Stimulated activated naive CD8-positive, alpha-beta T cell treated with anti-CD3 and anti-CD28 coated beads, Interleukin-15, amount 100 ng/mL, for 72 hours (primary cell): ENCODE measurements around the gene CELSR1.
A peak's percentile ranks its signal among the peaks of the same experiment; 100 is the strongest.

Source experiments
- ATAC-seq: fragments of 150-1000 bp; cut with Tn5 transposase; 2 replicates; pipeline ENCODE4 v1.10.0; 2021; ENCODE audit warnings: mild to moderate bottlenecking, moderate library complexity
- DNase-seq, 2 donors: peaks; one replicate each; pipeline ENCODE4 v3.0.0; 2021 to 2022
- H3K27ac Mint-ChIP-seq, 2 donors: one replicate each; pipeline ENCODE4 v1.8.0; 2022; ENCODE audit warnings: mild to moderate bottlenecking in 2 of 2, mixed read lengths in 2 of 2, moderate library complexity in 2 of 2
- H3K27me3 Mint-ChIP-seq: one replicate; pipeline ENCODE4 v1.8.0; 2022; ENCODE audit warnings: mixed read lengths
- H3K4me1 Mint-ChIP-seq: one replicate; pipeline ENCODE4 v1.8.0; 2022; ENCODE audit warnings: mild to moderate bottlenecking, mixed read lengths
- H3K4me3 Mint-ChIP-seq, 2 donors: one replicate each; pipeline ENCODE4 v1.8.0; 2022; ENCODE audit warnings: mild to moderate bottlenecking in 2 of 2, mixed read lengths in 2 of 2, moderate library complexity in 1 of 2
- H3K9me3 Mint-ChIP-seq, 2 donors: one replicate each; pipeline ENCODE4 v1.8.0; 2022; ENCODE audit warnings: mixed read lengths in 2 of 2

Gene CELSR1

GRCh38 chr22:46567471-46567870 is 30.1 kb upstream of the CELSR1 start:
- no peak for DNase-seq
- Mint-ChIP-seq H3K9me3 (peaks cover 23 to 28% of the 10 kb centered on the region in 2 donors), H3K4me1 (peaks cover 23% of the 10 kb centered on the region), H3K27ac (no peak overlapping the region), H3K4me3 (no peak overlapping the region), H3K27me3 (no peaks in the 10 kb centered on the region)
- ATAC-seq, result no peak

GRCh38 chr22:46564084-46564714 is 26.8 kb upstream of the CELSR1 start:
- no peaks in the 10 kb centered on the region for H3K27me3 Mint-ChIP-seq
- no peak for DNase-seq
- peaks cover 11% of the 10 kb centered on the region in 2 donors for H3K9me3 Mint-ChIP-seq
- peak overlapping the region in 1 of 2 donors; percentile 66 for H3K27ac Mint-ChIP-seq
- H3K4me1 Mint-ChIP-seq, result peaks cover 42% of the 10 kb centered on the region
- ATAC-seq, result no peak
- peak overlapping the region in 1 of 2 donors; percentile 27 for H3K4me3 Mint-ChIP-seq

GRCh38 chr22:46563381-46564083 is 26.1 kb upstream of the CELSR1 start:
- peak overlapping the region; percentile 46 to 78 for H3K4me3 Mint-ChIP-seq
- ATAC-seq (peak; percentile 88), DNase-seq (peak; percentile 78 to 79)
- peak overlapping the region; percentile 77 to 89 for H3K27ac Mint-ChIP-seq
- H3K9me3 Mint-ChIP-seq, result peaks cover 11% of the 10 kb centered on the region in 2 donors
- no peaks in the 10 kb centered on the region for H3K27me3 Mint-ChIP-seq
- H3K4me1 Mint-ChIP-seq, result peaks cover 37% of the 10 kb centered on the region

- DNase-seq, result peak in 1 of 2 donors; percentile 71
- peaks cover 5 to 7% of the 10 kb centered on the region in 2 donors for H3K9me3 Mint-ChIP-seq
- H3K27ac Mint-ChIP-seq, result peak overlapping the region; percentile 78 to 94
- ATAC-seq, result peak; percentile 89
- H3K4me1 Mint-ChIP-seq, result peaks cover 31% of the 10 kb centered on the region
- no peaks in the 10 kb centered on the region for H3K27me3 Mint-ChIP-seq
- peak overlapping the region; percentile 63 to 77 for H3K4me3 Mint-ChIP-seq
These were observed 24.1 kb upstream of the CELSR1 start for GRCh38 chr22:46561435-46561905.

GRCh38 chr22:46560696-46561295 is 23.4 kb upstream of the CELSR1 start:
- Mint-ChIP-seq H3K27me3 (no peaks in the 10 kb centered on the region), H3K9me3 (peaks cover 5 to 8% of the 10 kb centered on the region in 2 donors), H3K4me3 (peak overlapping the region; percentile 16 to 43), H3K4me1 (peaks cover 31% of the 10 kb centered on the region), H3K27ac (peak overlapping the region in 1 of 2 donors; percentile 36)
- ATAC-seq, result no peak
- DNase-seq, result no peak

- H3K4me1 Mint-ChIP-seq, result peaks cover 19% of the 10 kb centered on the region
- ATAC-seq, result no peak
- H3K27ac Mint-ChIP-seq, result no peak overlapping the region
- no peaks in the 10 kb centered on the region for H3K27me3 Mint-ChIP-seq
- peaks cover 5 to 14% of the 10 kb centered on the region in 2 donors for H3K9me3 Mint-ChIP-seq
- no peak for DNase-seq
- H3K4me3 Mint-ChIP-seq, result no peak overlapping the region
These were observed 20.5 kb upstream of the CELSR1 start for GRCh38 chr22:46557736-46558480.

GRCh38 chr22:46556775-46557174 is 19.4 kb upstream of the CELSR1 start:
- Mint-ChIP-seq H3K27me3 (no peaks in the 10 kb centered on the region), H3K9me3 (peaks cover 5 to 14% of the 10 kb centered on the region in 2 donors), H3K27ac (no peak overlapping the region), H3K4me1 (peaks cover 13% of the 10 kb centered on the region), H3K4me3 (no peak overlapping the region)
- DNase-seq, result no peak
- no peak for ATAC-seq

GRCh38 chr22:46553189-46553588 is 15.8 kb upstream of the CELSR1 start:
- no peaks in the 10 kb centered on the region for H3K4me1 Mint-ChIP-seq
- no peak overlapping the region for H3K27ac Mint-ChIP-seq
- H3K27me3 Mint-ChIP-seq, result no peaks in the 10 kb centered on the region
- no peak overlapping the region for H3K4me3 Mint-ChIP-seq
- DNase-seq, result no peak
- ATAC-seq, result no peak
- peaks cover 5 to 14% of the 10 kb centered on the region in 2 donors for H3K9me3 Mint-ChIP-seq

- DNase-seq, result no peak
These were observed 14.6 kb upstream of the CELSR1 start for GRCh38 chr22:46551996-46552395.

GRCh38 chr22:46551321-46551720 is 13.9 kb upstream of the CELSR1 start:
- Mint-ChIP-seq H3K27me3 (peaks cover 11% of the 10 kb centered on the region), H3K4me3 (no peak overlapping the region), H3K9me3 (peaks cover 0 to 6% of the 10 kb centered on the region in 2 donors), H3K4me1 (no peaks in the 10 kb centered on the region), H3K27ac (no peak overlapping the region)
- ATAC-seq (no peak), DNase-seq (no peak)

More at GRCh38 chr22:46551996-46552395, 14.6 kb upstream of the CELSR1 start:
- H3K27me3 Mint-ChIP-seq, result peaks cover 11% of the 10 kb centered on the region
- H3K9me3 Mint-ChIP-seq, result peaks cover 5 to 12% of the 10 kb centered on the region in 2 donors
- no peak overlapping the region for H3K27ac Mint-ChIP-seq
- no peak overlapping the region for H3K4me3 Mint-ChIP-seq
- no peaks in the 10 kb centered on the region for H3K4me1 Mint-ChIP-seq
- ATAC-seq, result no peak

- no peak overlapping the region for H3K27ac Mint-ChIP-seq
- H3K27me3 Mint-ChIP-seq, result peaks cover 12% of the 10 kb centered on the region
- ATAC-seq, result no peak
- peaks cover 9% of the 10 kb centered on the region for H3K4me1 Mint-ChIP-seq
- no peak for DNase-seq
- no peak overlapping the region for H3K4me3 Mint-ChIP-seq
- peaks cover 0 to 6% of the 10 kb centered on the region in 2 donors for H3K9me3 Mint-ChIP-seq
These were observed 12.7 kb upstream of the CELSR1 start for GRCh38 chr22:46549971-46550641.

- H3K27ac Mint-ChIP-seq, result no peak overlapping the region
- H3K4me1 Mint-ChIP-seq, result peaks cover 11% of the 10 kb centered on the region
- H3K4me3 Mint-ChIP-seq, result no peak overlapping the region
- peaks cover 18% of the 10 kb centered on the region for H3K27me3 Mint-ChIP-seq
- peaks cover 0 to 6% of the 10 kb centered on the region in 2 donors for H3K9me3 Mint-ChIP-seq
- DNase-seq (no peak), ATAC-seq (no peak)
These were observed 12.1 kb upstream of the CELSR1 start for GRCh38 chr22:46549563-46549840.

- no peaks in the 10 kb centered on the region for H3K9me3 Mint-ChIP-seq
These were observed 10.4 kb upstream of the CELSR1 start for GRCh38 chr22:46547883-46548244.

GRCh38 chr22:46547179-46547882 is 9.9 kb upstream of the CELSR1 start:
- Mint-ChIP-seq H3K27me3 (peaks cover 36% of the 10 kb centered on the region), H3K4me1 (peaks cover 11% of the 10 kb centered on the region), H3K4me3 (no peak overlapping the region), H3K9me3 (no peaks in the 10 kb centered on the region), H3K27ac (no peak overlapping the region)
- DNase-seq, result no peak
- no peak for ATAC-seq

More at GRCh38 chr22:46547883-46548244, 10.4 kb upstream of the CELSR1 start:
- peaks cover 31% of the 10 kb centered on the region for H3K27me3 Mint-ChIP-seq
- DNase-seq (no peak), ATAC-seq (no peak)
- no peak overlapping the region for H3K4me3 Mint-ChIP-seq
- peaks cover 11% of the 10 kb centered on the region for H3K4me1 Mint-ChIP-seq
- no peak overlapping the region for H3K27ac Mint-ChIP-seq
